Lung (tissue), 12 donors: ENCODE data around the gene PPP1R3E. TPM values are rescaled to one million over a fixed set of nuclear protein-coding genes. Genes with fewer than 3 reads are reported as not detected.

Source experiments
- ATAC-seq: fragments of 200-7000 bp; cut with Tn5 transposase; one replicate; pipeline ENCODE4 v1.9.1; 2020; ENCODE audit warnings: moderate number of reproducible peaks; ENCODE audit not compliant: insufficient read depth, low FRiP score
- DNase-seq, 3 donors: peaks; one replicate each; pipeline ENCODE4 v3.0.0-alpha.2; 2013 to 2017
- H3K27ac ChIP-seq, 2 donors: one replicate each; pipeline ENCODE4 v1.5.1; 2013; ENCODE audit warnings: mild to moderate bottlenecking in 2 of 2, moderate library complexity in 2 of 2, control low read depth in 1 of 2, inconsistent platforms in 1 of 2, low read depth in 1 of 2, low read length in 1 of 2
- H3K27me3 ChIP-seq, 3 donors: one replicate each; pipeline ENCODE4 v1.5.1; 2013; ENCODE audit warnings: low read length in 2 of 3; ENCODE audit not compliant: control insufficient read depth in 3 of 3, insufficient read depth in 3 of 3
- H3K36me3 ChIP-seq, 4 donors: one replicate each; pipeline ENCODE4 v1.5.1; 2013; ENCODE audit warnings: low read length in 4 of 4, mild to moderate bottlenecking in 1 of 4, moderate library complexity in 1 of 4; ENCODE audit not compliant: control insufficient read depth in 4 of 4, insufficient read depth in 4 of 4
- H3K4me1 ChIP-seq, 5 donors: one replicate each; pipeline ENCODE4 v1.5.1; 2013; ENCODE audit warnings: low read length in 5 of 5, mild to moderate bottlenecking in 2 of 5, moderate library complexity in 1 of 5; ENCODE audit not compliant: control insufficient read depth in 5 of 5, insufficient read depth in 5 of 5
- H3K4me3 ChIP-seq: one replicate; pipeline ENCODE4 v1.5.1; 2013; ENCODE audit warnings: mild to moderate bottlenecking, control low read depth, moderate library complexity
- H3K9ac ChIP-seq, 2 donors: one replicate each; pipeline ENCODE4 v1.5.1; 2013; ENCODE audit warnings: low read length in 2 of 2, control low read depth in 1 of 2; ENCODE audit not compliant: insufficient read depth in 1 of 2
- H3K9me3 ChIP-seq, 4 donors: one replicate each; pipeline ENCODE4 v1.5.1; 2013; ENCODE audit warnings: low read length in 3 of 4, mild to moderate bottlenecking in 1 of 4, moderate library complexity in 1 of 4; ENCODE audit not compliant: control insufficient read depth in 4 of 4, insufficient read depth in 3 of 4
- WGBS, 2 donors: extraction: QIAGEN DNeasy Blood & Tissue Kit; methylation state at CpG; one replicate each; pipeline ENCODE4 v1.1.7; 2013; 5-methylcytosine and 5-hydroxymethylcytosine counted together
- polyA plus RNA-seq, 2 donors: library from polyadenylated mRNA; stranded (reverse); fragments of 200-250 nt; gene quantifications; one replicate each; pipeline ENCODE4 v1.2.1, GENCODE V29; 2013
- total RNA-seq, 2 donors: library from RNA; depleted of rRNA in 1 of 2; stranded (reverse); fragments of >200 nt in 1 of 2; gene quantifications; one replicate each; pipeline ENCODE4 v1.2.1, GENCODE V29; 2014 to 2021
- TF ChIP-seq, protein P1 (sequence below): IDR thresholded peaks from 2 replicates; pipeline ENCODE4 v1.5.1; 2012; ENCODE audit warnings: mild to moderate bottlenecking; ENCODE audit errors: control extremely low read depth, extremely low read depth
- donor health status: control.
- donor health status: control.
- donor health status: Bipolar disorder and iron deficiency.
- donor health status: healthy.
- donor health status: DM: yes; HTN: yes; CAD: no.

The PPP1R3E gene
- total and polyA plus RNA-seq, 4 donors = 7.1 to 16.4 (median 11.0) TPM

- 72 to 85% methylated on average over 17 of the region's 17 CpGs for WGBS, 2 donors
- H3K9me3 ChIP-seq = no peaks in the 10 kb centered on the region
- peak overlapping the region in 1 of 2 donors; percentile 80 for H3K9ac ChIP-seq
- DNase-seq (peak in 2 of 3 donors; percentile 9 to 15), ATAC-seq (no peak)
- peak overlapping the region; percentile 85 to 98 for H3K27ac ChIP-seq
- TF ChIP-seq, protein P1, sequence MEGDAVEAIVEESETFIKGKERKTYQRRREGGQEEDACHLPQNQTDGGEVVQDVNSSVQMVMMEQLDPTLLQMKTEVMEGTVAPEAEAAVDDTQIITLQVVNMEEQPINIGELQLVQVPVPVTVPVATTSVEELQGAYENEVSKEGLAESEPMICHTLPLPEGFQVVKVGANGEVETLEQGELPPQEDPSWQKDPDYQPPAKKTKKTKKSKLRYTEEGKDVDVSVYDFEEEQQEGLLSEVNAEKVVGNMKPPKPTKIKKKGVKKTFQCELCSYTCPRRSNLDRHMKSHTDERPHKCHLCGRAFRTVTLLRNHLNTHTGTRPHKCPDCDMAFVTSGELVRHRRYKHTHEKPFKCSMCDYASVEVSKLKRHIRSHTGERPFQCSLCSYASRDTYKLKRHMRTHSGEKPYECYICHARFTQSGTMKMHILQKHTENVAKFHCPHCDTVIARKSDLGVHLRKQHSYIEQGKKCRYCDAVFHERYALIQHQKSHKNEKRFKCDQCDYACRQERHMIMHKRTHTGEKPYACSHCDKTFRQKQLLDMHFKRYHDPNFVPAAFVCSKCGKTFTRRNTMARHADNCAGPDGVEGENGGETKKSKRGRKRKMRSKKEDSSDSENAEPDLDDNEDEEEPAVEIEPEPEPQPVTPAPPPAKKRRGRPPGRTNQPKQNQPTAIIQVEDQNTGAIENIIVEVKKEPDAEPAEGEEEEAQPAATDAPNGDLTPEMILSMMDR = no peak
- H3K27me3 ChIP-seq = no peaks in the 10 kb centered on the region
- H3K4me3 ChIP-seq = peak overlapping the region; percentile 42
- peaks cover 0 to 15% (median 5%) of the 10 kb centered on the region in 5 donors for H3K4me1 ChIP-seq
- peaks cover 11 to 28% (median 20%) of the 10 kb centered on the region in 4 donors for H3K36me3 ChIP-seq
Observed at GRCh38 chr14:23319746-23320583, 17.3 kb upstream of the PPP1R3E start.

GRCh38 chr14:23316300-23316699, 13.6 kb upstream of the PPP1R3E start:
- Histone ChIP-seq H3K4me1 (peaks cover 0 to 6% (median 4%) of the 10 kb centered on the region in 5 donors), H3K4me3 (no peak overlapping the region), H3K9me3 (no peaks in the 10 kb centered on the region), H3K27ac (no peak overlapping the region), H3K9ac (no peak overlapping the region), H3K27me3 (no peaks in the 10 kb centered on the region), H3K36me3 (peaks cover 0 to 8% (median 0%) of the 10 kb centered on the region in 4 donors)
- WGBS, 2 donors = 92 to 97% methylated on average over 5 of the region's 5 CpGs
- no peak for ATAC-seq
- no peak for DNase-seq
- TF ChIP-seq, protein P1 = no peak

- Histone ChIP-seq H3K9ac (no peak overlapping the region), H3K27ac (no peak overlapping the region), H3K36me3 (peaks cover 0 to 31% (median 18%) of the 10 kb centered on the region in 4 donors), H3K4me1 (peaks cover 0 to 21% (median 12%) of the 10 kb centered on the region in 5 donors), H3K4me3 (no peak overlapping the region), H3K9me3 (no peaks in the 10 kb centered on the region), H3K27me3 (no peaks in the 10 kb centered on the region)
- ATAC-seq (no peak), DNase-seq (no peak)
- TF ChIP-seq, protein P1 = no peak
- WGBS, 2 donors = 92 to 97% methylated on average over 1 of the region's 1 CpG
Observed at GRCh38 chr14:23310546-23310945, 7.9 kb upstream of the PPP1R3E start.
